Urinary bladder (tissue), 4 donors: Measurements from ENCODE around the gene DNAH14. TPM values are rescaled to one million over a fixed set of nuclear protein-coding genes. Genes with fewer than 3 reads are reported as not detected.

ENCODE experiments used
- DNase-seq: peaks from one replicate; pipeline ENCODE4 v3.0.0-alpha.2; 2015; ENCODE audit errors: extremely low spot score
- H3K27ac ChIP-seq: one replicate; pipeline ENCODE4 v1.5.1; 2013; ENCODE audit warnings: low read depth, mild to moderate bottlenecking, moderate library complexity
- H3K36me3 ChIP-seq: one replicate; pipeline ENCODE4 v1.6.1; 2013; ENCODE audit warnings: mild to moderate bottlenecking, moderate library complexity; ENCODE audit not compliant: insufficient read depth
- H3K4me1 ChIP-seq: one replicate; pipeline ENCODE4 v1.6.1; 2013; ENCODE audit warnings: mild to moderate bottlenecking, moderate library complexity; ENCODE audit not compliant: insufficient read depth
- H3K4me3 ChIP-seq: one replicate; pipeline ENCODE4 v1.5.1; 2013; ENCODE audit warnings: low read depth, low read length
- WGBS: extraction: QIAGEN DNeasy Blood & Tissue Kit; methylation state at CpG from one replicate; pipeline ENCODE4 v1.1.7; 2013; 5-methylcytosine and 5-hydroxymethylcytosine counted together
- polyA plus RNA-seq: library from polyadenylated mRNA; stranded (reverse); fragments of 200-250 nt; gene quantifications from one replicate; pipeline ENCODE4 v1.2.3, GENCODE V29; 2013
- total RNA-seq: library from RNA; depleted of rRNA; stranded (reverse); fragments of >200 nt; gene quantifications from one replicate; pipeline ENCODE4 v1.2.3, GENCODE V29; 2014
- donor health status: healthy with polysubstance abuse.
- donor health status: healthy.

Gene DNAH14
- total and polyA plus RNA-seq, 2 donors: 2.8 to 70.4 TPM

GRCh38 chr1:225427235-225428067 is 498.0 kb downstream of the DNAH14 start, which contains the start of gene LBR:
Gene LBR, minus strand, starts transcription at chr1:225428038. Its CDS starts 3,963 bp downstream, at chr1:225424075.
- Histone ChIP-seq H3K4me3 (peak within 1 kb of the TSS; percentile 97), H3K27ac (peak within 1 kb of the TSS; percentile 95), H3K4me1 (peaks cover 2% of the 10 kb centered on the region), H3K36me3 (no peaks in the 10 kb centered on the region)
- WGBS: under 1% methylated on average over 94 of the region's 94 CpGs
- no peak for DNase-seq

- Histone ChIP-seq H3K4me3 (peak overlapping the region; percentile 97), H3K36me3 (no peaks in the 10 kb centered on the region), H3K4me1 (peaks cover 2% of the 10 kb centered on the region), H3K27ac (peak overlapping the region; percentile 95)
- under 1% methylated on average over 80 of the region's 81 CpGs for WGBS
- peak; percentile 76 for DNase-seq
These were observed 498.8 kb downstream of the DNAH14 start for GRCh38 chr1:225428068-225428880.

GRCh38 chr1:225428881-225429455 is 499.5 kb downstream of the DNAH14 start:
- Histone ChIP-seq H3K4me1 (peaks cover 2% of the 10 kb centered on the region), H3K27ac (no peak overlapping the region), H3K4me3 (peak overlapping the region; percentile 97), H3K36me3 (no peaks in the 10 kb centered on the region)
- no peak for DNase-seq
- WGBS: 26% methylated on average over 7 of the region's 7 CpGs

GRCh38 chr1:225430301-225430700 is 500.8 kb downstream of the DNAH14 start:
- Histone ChIP-seq H3K4me1 (peaks cover 2% of the 10 kb centered on the region), H3K4me3 (no peak overlapping the region), H3K36me3 (no peaks in the 10 kb centered on the region), H3K27ac (no peak overlapping the region)
- no peak for DNase-seq
- WGBS: 81% methylated on average over 7 of the region's 7 CpGs

DNA sequence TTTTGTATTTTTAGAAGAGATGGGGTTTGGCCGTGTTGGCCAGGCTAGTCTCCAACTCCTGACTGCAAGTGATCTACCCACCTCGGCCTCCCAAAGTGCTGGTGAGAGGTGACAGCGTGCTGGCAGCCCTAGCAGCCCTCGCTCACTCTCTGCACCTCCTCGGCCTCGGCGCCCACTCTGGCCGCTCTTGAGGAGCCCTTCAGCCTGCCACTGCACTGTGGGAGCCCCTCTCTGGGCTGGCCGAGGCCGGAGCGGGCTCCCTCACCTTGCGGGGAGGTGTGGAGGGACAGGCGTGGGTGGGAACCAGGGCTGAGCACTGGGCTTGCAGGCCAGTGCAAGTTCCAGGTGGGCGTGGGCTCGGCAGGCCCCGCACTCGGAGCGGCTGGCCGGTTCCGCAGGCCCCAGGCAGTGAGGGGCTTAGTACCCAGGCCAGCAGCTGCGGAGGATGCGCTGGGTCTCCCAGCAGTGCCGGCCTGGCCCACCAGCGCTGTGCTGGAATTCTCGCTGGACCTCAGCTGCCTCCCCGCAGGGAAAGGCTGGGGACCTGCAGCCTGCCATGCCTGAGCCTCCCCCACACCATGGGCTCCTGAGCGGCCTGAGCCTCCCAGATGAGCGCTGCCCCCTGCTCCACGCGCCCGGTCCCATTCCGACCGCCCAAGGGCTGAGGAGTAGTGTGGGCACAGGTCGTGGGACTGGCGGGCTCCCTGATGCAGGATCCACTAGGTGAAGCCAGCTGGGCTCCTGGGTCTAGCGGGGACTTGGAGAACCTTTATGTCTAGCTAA is 501.8 kb downstream of the DNAH14 start:
- no peak overlapping the region for H3K27ac ChIP-seq

DNA sequence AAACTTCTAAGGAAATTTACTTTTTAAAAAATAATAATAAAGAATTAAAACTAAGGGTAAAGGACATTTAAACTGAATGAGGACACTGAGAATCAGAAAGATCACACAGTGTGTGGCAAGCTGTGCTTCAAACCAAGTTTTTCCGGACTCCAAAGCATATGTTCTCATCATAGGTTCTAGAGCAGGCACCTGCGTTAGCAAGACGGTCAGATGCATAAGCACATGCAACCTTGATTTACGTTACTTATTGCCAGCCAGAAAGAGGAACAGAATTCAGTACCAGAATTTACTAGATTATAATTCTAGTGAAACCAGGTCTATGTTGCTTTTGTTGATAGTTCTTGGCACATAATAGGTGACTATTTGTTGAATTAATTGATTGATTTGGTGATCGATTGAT is 504.6 kb downstream of the DNAH14 start:
- no peak overlapping the region for H3K4me3 ChIP-seq
- no peaks in the 10 kb centered on the region for H3K36me3 ChIP-seq
- no peak for DNase-seq
- H3K27ac ChIP-seq: no peak overlapping the region
- H3K4me1 ChIP-seq: no peaks in the 10 kb centered on the region
- WGBS: 74% methylated on average over 5 of the region's 5 CpGs

More for the DNA sequence above, 501.8 kb downstream of the DNAH14 start:
- H3K4me3 ChIP-seq: no peak overlapping the region
- no peak for DNase-seq
- no peaks in the 10 kb centered on the region for H3K36me3 ChIP-seq
- H3K4me1 ChIP-seq: no peaks in the 10 kb centered on the region
- WGBS: 94% methylated on average over 36 of the region's 36 CpGs

DNA sequence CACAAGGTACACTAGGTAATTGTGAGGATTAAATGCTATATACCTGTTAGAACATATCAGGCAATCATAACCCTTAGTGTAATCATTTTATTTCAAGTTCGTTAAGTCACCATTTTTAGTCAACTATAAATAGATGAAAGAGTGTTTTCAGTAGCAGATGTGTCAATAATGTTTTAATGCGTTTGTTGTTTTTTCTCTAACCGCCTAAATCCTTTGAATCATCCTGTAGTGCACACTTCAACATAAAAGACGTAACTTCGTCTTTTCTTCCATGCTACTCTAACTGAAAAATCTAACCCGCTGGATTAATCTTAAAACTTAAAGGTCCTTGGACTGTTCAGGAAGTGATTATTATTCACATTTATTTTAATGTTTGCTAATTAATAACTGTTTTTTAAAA is 505.6 kb downstream of the DNAH14 start:
- no peak overlapping the region for H3K27ac ChIP-seq
- DNase-seq: no peak
- no peaks in the 10 kb centered on the region for H3K36me3 ChIP-seq
- WGBS: 79% methylated on average over 6 of the region's 6 CpGs
- H3K4me3 ChIP-seq: no peak overlapping the region
- H3K4me1 ChIP-seq: no peaks in the 10 kb centered on the region

DNA sequence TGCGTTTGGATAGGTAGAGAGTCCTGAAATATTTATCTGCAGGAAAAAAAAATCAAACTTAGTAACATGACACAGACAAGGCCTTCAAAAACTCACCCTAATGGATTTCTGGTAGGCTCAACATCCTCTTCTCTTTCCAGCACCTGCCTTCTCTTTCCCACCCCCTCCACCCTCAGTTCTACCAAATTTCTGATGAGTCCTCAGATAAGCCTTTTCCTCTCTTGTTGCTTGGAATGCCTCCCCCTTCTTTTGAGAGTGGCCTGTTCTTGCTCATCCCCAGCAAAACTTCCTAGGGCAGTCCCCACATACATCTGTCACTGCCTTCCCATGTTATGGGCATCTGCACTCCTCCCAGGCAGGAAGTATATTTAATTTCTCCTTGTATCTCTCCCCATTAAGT is 506.0 kb downstream of the DNAH14 start:
- WGBS: 92% methylated on average over 1 of the region's 1 CpG
- no peak for DNase-seq
- no peaks in the 10 kb centered on the region for H3K4me1 ChIP-seq
- no peak overlapping the region for H3K27ac ChIP-seq
- H3K4me3 ChIP-seq: no peak overlapping the region
- H3K36me3 ChIP-seq: no peaks in the 10 kb centered on the region

DNA sequence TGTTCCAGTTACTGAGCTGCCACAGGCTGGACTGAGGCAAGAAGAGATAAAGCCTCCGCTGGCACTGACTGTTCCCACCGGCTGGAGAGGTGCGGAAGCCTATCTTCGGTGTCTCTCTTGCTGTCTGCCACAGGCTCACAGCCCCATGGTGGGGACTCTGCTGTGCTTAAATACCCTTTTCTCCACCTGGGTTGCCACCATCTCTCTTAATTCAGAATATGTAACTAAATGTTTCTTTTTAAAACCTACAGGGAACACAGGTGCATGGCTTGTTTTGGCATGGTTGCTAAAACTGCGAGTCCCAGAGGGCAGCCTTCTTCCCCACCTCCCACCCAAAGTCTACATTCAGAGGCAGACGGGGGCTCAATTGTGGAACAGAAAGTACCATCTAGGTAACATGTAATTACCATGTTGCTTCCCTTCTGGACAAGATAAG is 506.5 kb downstream of the DNAH14 start:
- Histone ChIP-seq H3K27ac (no peak overlapping the region), H3K4me1 (no peaks in the 10 kb centered on the region), H3K36me3 (no peaks in the 10 kb centered on the region), H3K4me3 (no peak overlapping the region)
- WGBS: 60% methylated on average over 6 of the region's 6 CpGs
- no peak for DNase-seq

DNA sequence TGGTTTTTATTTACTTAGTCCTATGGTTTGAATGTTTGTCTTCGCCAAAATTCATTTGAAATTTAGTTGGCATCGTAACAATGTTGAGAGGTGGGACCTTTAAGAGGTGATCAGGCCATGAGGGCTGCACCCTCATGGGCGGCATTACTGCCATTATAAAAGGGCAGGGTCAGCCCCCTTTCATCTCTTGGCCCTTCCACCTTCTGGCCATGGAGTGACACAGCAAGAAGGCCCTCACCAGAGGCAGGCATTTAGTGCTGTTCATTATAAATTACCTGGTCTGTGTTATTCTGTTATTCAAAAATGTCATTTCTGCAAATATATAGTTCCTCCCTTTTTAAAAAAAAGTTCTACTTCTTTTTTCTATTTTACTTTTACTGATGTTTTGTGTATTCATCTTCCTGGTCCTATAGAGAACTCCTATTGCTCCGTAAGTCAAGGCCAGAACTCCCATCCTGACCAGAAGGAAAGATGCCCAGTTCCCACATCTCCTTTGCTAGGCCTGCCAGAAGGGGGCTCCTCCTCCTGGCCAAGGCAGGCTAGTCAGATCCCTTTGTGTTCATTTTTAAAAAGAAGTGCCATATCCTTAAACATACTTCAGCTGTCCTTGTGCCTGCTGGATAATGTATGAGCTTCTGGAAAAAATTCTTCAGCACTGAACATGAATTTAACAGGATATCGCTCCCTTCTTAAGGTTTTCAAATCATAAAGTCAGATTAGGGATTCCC is 508.4 kb downstream of the DNAH14 start:
- Histone ChIP-seq H3K27ac (no peak overlapping the region), H3K4me1 (peaks cover 2% of the 10 kb centered on the region), H3K4me3 (no peak overlapping the region), H3K36me3 (no peaks in the 10 kb centered on the region)
- WGBS: 76% methylated on average over 5 of the region's 5 CpGs
- DNase-seq: no peak

DNA sequence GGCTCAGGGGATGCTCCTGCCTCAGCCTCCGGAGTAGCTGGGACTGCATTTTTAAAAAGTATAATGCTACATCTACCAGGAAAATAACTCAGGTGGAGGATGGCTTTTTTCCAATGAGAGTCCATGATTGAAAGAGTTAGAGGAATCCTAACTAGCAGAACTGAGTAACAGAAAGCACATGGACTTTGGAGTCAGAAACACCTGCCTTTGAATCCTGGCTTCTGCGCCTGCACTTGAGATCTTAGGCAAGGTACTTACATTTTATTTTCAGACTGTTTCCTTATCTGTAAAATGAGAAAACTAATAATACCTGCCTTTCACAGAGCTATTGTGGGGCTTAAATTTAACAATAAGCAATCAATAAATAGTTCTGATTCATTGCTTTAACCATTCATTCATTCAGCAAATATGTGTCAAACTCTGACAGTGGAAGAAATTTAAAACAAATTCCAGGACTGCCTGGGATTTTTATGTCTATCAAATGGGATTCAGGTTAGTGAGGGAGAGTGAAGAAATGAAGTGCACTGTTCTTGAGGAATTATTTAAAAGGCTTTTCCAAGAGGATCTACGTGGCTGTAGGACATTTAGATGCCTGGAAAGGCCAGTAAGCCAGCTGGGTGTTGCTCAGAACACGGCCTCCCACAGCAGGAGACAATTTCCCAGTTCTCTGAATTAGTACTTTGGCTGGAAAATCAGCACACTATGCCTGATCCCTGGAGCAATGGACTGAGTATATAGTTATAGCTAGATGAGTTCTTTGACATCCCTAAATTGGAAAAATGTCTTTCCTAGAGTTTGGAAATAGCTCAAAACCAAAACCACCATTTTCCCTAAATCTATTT is 511.1 kb downstream of the DNAH14 start:
- Histone ChIP-seq H3K36me3 (no peaks in the 10 kb centered on the region), H3K4me1 (peaks cover 2% of the 10 kb centered on the region), H3K27ac (no peak overlapping the region), H3K4me3 (no peak overlapping the region)
- WGBS: 70% methylated on average over 4 of the region's 4 CpGs
- no peak for DNase-seq
